GM12801 (cell line): ENCODE results near the gene DPH1.

ENCODE experiments used
- TF ChIP-seq, protein P1 (sequence below): IDR thresholded peaks from one replicate; pipeline ENCODE4 v1.5.1; 2011; ENCODE audit warnings: control low read depth; ENCODE audit not compliant: insufficient read length; ENCODE audit errors: extremely low read depth

The DPH1 gene

DNA sequence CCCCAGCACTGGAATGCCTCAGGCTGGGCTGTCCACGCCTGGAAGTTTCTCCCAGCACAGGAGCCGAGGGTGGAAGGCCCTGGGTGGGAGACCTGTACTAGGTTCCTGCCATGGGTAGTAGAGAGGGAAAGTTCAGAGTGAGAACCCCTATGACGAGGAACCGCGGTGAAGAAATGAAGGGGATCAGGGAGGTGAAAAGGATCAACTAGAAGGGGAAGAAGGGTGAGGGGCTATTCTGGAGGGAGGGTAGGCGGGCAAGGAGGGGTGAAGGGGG is 30.4 kb downstream of the DPH1 start:
- TF ChIP-seq, protein P1, sequence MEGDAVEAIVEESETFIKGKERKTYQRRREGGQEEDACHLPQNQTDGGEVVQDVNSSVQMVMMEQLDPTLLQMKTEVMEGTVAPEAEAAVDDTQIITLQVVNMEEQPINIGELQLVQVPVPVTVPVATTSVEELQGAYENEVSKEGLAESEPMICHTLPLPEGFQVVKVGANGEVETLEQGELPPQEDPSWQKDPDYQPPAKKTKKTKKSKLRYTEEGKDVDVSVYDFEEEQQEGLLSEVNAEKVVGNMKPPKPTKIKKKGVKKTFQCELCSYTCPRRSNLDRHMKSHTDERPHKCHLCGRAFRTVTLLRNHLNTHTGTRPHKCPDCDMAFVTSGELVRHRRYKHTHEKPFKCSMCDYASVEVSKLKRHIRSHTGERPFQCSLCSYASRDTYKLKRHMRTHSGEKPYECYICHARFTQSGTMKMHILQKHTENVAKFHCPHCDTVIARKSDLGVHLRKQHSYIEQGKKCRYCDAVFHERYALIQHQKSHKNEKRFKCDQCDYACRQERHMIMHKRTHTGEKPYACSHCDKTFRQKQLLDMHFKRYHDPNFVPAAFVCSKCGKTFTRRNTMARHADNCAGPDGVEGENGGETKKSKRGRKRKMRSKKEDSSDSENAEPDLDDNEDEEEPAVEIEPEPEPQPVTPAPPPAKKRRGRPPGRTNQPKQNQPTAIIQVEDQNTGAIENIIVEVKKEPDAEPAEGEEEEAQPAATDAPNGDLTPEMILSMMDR = no peak

DNA sequence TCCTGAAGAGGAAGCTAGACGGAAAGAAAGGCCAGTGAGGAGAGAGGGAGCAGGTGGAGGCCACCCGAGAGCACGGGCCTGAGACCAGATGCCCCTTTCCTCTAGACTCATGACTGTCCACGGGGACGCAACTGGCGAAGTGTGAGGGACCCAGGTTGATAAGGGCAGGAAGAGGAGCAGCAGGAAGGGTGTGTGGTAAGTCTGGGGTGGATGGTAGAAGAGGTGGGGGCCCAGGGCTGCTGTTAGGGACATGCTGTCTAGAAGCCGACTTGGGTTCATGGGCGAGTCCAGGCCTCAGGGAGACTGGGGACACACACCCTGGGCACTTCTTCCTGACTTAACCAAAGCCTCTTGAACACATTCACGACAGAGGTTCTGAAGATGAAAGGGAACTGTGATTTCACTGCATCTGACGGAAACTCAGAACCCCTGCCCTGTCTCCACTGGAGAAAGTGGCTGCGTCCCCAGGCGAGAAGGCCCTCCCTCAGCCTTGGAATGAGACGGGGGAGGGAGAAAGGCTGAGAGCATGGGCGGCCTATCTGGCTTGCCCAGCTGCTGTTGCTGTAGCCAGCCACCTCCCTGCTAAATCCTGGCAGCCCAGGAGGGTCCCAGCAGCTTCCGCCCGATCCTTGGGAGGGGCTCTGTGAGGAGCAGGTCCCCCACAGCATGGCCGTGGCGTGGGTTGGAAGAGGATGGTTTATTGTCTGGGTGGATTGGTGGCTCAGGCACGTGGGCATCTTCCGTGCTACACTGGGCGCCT is 30.9 kb downstream of the DPH1 start:
- TF ChIP-seq, protein P1 = no peak

DNA sequence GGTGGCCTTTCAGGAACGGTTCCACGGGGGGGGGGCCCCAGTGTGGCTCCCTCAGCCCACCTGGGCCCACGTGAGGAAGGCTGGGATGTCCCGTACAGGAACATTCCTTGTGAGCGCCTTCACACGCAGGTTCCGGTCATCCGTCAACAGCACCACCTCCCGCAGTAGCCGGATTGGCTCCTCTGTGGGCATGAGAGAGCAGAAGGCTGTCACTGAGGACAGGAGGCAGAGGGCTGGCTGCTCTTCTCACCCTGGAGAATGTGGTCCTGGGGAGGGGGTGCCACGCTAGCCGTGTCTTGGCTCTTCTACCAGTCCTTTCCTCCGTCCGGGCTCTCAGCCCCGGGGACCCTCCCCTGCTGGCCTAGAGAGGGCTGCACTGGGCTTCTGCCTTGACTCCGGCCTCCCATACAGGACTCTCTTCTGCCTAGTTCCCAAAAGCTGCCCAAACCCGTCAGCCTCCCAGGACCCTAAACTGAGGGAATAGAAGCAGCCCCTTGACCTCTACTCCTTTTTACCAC is 31.5 kb downstream of the DPH1 start:
- TF ChIP-seq, protein P1 = no peak

DNA sequence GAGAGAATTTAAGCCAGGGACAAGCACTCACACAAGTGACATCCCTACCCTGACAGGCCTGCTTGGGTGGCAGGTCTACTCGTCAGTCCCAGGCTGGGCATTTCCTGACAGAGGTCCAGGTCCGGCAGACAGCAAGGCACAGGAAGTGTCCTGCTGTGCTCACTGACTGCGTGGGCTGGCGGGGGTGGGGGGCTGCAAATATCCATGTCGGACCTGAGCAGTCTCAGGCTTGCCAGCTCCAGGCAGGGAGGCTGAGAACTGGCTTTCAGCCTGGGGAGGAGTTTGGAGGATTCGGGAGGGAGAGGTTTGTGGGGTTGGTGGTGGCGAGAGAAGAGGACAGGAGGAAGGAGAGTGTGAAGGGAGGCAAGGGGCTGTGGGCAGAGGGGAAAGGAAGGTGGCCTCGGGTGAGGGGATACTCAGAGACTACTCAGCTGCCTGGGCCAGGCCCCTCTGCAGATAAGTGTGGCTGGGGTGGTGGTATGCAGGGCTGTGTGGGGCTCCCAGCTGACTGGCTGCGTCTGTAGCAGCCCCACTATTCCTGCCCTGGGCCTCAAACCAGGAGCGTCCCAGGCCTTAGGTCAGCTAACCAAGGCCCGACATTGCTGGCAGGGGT is 32.7 kb downstream of the DPH1 start:
- TF ChIP-seq, protein P1 = no peak

DNA sequence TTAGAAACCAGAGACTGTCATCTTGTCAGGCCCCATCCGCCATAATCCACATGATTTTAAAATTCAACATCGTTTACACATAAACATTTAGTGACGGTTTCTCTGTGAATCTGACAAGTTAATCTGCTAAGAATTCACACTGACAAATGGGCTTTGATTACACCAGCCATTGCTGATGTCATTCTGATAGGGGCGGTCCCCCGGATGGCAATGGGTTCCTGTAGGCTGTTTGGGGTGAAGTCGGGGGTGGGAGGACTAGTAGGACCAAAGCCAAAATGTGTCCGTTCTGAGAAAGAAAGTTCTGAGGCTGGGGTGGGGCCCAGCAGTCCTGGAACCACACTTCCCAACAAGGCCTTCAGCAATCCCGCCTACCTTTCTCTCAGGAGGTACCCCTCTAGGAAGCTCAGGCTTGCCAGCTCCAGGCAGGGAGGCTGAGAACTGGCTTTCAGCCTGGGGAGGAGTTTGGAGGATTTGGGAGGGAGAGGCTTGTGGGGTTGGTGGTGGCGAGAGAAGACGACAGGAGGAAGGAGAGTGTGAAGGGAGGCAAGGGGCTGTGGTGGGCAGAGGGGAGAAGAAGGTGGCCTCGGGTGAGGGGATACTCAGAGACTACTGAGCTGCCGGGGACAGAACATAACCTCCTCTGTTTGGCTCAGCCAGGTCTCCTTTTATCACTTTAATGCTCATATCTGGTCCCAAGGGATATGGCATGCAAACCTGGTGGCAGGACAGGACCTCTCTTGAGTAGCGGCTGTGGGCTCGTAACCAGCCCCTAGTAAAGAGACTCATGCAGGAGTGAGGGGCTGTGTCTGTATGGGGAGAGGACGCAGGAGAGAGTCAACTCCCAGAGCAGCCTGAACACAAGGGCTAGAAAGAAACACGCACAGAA is 33.6 kb downstream of the DPH1 start:
- TF ChIP-seq, protein P1 = no peak

DNA sequence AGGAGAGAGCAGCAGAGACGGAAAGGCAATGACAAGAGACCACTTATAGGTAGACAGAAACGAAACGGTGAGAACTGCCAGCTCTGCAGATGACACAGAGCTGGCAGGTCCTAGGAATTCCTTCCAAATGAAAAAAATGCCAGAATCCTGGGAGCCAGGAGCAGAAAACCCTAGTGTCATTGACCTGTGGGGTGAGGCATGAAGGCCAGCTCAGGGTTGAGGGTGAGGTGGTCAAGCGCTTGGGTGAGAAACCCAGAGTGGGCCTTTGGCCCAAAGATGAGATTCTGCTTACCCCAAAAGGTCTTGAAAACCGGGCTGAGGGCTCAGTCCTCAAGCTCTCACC is 34.2 kb downstream of the DPH1 start:
- TF ChIP-seq, protein P1 = no peak

DNA sequence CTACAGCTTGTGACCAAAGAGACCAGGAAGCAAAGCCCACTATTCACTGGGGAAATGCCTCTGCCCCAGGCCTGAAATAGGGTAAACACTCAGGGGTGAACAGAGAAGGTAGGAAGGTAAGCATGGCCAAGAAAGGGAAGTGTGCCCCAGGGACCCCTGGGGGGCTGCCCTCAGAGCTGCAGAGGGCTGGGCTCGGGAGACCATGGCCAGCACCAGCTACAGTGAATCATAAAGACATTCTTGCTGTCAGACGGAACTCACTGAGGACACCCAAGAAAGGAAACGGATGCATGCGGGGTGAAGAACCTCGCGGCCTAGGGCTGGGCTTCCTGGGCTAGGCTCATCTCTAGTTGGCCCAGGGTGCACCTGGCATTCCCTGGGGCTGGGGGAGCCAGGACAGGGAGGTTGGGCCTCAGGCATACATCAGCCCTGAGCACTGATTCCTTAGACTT is 34.6 kb downstream of the DPH1 start:
- TF ChIP-seq, protein P1 = no peak
